ENCODE results near the gene ROCK1. TPM values are rescaled to one million over a fixed set of nuclear protein-coding genes. Genes with fewer than 3 reads are reported as not detected.

The ROCK1 gene
- total RNA-seq, 1 donor from 2014 or later = 66.2 TPM

DNA sequence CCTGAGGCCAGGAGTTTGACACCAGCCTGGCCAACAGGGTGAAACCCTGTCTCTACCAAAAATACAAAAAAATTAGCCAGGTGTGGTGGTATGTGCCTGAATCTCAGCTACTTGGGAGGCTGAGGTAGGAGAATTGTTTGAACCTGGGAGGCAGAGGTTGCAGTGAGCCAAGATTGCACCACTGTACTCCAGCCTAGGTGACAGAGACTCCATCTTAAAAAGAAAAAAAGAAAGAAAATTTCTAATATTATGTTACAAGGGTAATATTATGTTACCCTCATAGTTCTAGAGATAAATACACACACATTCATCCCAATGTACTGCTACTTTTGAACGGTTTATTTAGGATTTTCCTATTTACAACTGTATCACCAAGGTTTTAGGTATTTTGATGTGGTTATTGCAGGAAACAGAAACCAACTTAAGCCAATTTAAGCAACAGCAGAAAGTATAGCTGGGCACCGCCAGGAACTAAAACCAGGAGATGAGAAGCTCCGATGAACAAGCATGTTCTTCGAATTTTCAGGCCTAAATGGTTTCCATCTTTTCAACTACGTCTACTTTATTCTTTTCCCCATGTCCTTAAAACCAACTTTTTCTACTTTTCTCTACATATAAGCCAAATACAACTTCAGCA lies 11.8 kb upstream of the ROCK1 start:
- H3K79me2 ChIP-seq (ENCODE audit: low read depth) = no peaks in the 10 kb centered on the region
- H3K9ac ChIP-seq = no peak overlapping the region
- no peak overlapping the region for H3K27ac Mint-ChIP-seq
- H3K27me3 ChIP-seq = no peaks in the 10 kb centered on the region
- no peak for DNase-seq (ENCODE audit: low spot score)
- peaks cover 6% of the 10 kb centered on the region for H3K27me3 Mint-ChIP-seq (ENCODE audit: insufficient read depth, low read depth)
- no peak overlapping the region for H3K4me3 ChIP-seq
- H3K9me3 ChIP-seq (ENCODE audit: low read depth) = no peaks in the 10 kb centered on the region
- no peaks in the 10 kb centered on the region for H3K36me3 ChIP-seq
- H4K20me1 ChIP-seq (ENCODE audit: low read depth) = no peaks in the 10 kb centered on the region
- H3K4me1 ChIP-seq = no peaks in the 10 kb centered on the region
- H3F3A ChIP-seq (ENCODE audit: low read depth) = no peaks in the 10 kb centered on the region
- no peak overlapping the region for H3K4me2 ChIP-seq
- TF ChIP-seq, protein P1, sequence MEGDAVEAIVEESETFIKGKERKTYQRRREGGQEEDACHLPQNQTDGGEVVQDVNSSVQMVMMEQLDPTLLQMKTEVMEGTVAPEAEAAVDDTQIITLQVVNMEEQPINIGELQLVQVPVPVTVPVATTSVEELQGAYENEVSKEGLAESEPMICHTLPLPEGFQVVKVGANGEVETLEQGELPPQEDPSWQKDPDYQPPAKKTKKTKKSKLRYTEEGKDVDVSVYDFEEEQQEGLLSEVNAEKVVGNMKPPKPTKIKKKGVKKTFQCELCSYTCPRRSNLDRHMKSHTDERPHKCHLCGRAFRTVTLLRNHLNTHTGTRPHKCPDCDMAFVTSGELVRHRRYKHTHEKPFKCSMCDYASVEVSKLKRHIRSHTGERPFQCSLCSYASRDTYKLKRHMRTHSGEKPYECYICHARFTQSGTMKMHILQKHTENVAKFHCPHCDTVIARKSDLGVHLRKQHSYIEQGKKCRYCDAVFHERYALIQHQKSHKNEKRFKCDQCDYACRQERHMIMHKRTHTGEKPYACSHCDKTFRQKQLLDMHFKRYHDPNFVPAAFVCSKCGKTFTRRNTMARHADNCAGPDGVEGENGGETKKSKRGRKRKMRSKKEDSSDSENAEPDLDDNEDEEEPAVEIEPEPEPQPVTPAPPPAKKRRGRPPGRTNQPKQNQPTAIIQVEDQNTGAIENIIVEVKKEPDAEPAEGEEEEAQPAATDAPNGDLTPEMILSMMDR (IDR thresholded peaks at IDR 0.05) = no peak
- TF ChIP-seq EZH2phosphoT487 (IDR thresholded peaks at IDR 0.05) (no peak), EZH2 (IDR thresholded peaks at IDR 0.05) (no peak)
- no peak overlapping the region for H3K4me3 Mint-ChIP-seq
- H2AFZ ChIP-seq (replicated peaks) = no peak overlapping the region
- H3K27ac ChIP-seq = no peak overlapping the region
- H3K9me3 Mint-ChIP-seq = no peaks in the 10 kb centered on the region
- H3K36me3 Mint-ChIP-seq = no peaks in the 10 kb centered on the region
- H3K4me1 Mint-ChIP-seq = no peaks in the 10 kb centered on the region

DNA sequence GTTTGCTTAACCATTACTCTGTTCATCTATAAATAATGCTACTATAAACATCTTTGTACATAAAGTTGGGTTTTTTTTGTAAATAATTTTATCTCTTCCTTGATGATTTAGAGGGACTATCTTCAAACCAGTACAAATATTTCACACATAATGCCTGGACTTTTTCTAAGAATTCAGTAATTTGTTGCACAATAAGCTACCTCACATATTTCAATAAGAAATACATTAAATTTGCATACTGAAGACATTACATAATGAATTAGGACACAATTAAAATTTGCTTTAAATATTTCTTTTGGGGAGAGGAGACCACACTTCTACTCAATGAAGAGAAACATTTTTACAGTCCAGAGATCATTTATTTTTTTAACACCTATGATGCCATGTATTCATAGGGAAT lies 7.2 kb upstream of the ROCK1 start:
- TF ChIP-seq EZH2 (IDR thresholded peaks at IDR 0.05) = no peak
- TF ChIP-seq, protein P1 (IDR thresholded peaks at IDR 0.05) = no peak
- no peak for TF ChIP-seq EZH2phosphoT487 (IDR thresholded peaks at IDR 0.05)
- no peak overlapping the region for H3K4me3 ChIP-seq
- H3F3A ChIP-seq (ENCODE audit: low read depth) = no peaks in the 10 kb centered on the region
- H3K9me3 ChIP-seq (ENCODE audit: low read depth) = no peaks in the 10 kb centered on the region
- H3K4me2 ChIP-seq = no peak overlapping the region
- H3K27me3 ChIP-seq = peaks cover 2% of the 10 kb centered on the region
- no peak overlapping the region for H3K27ac ChIP-seq
- no peaks in the 10 kb centered on the region for H3K36me3 Mint-ChIP-seq
- H3K9me3 Mint-ChIP-seq = no peaks in the 10 kb centered on the region
- no peaks in the 10 kb centered on the region for H3K79me2 ChIP-seq (ENCODE audit: low read depth)
- H3K9ac ChIP-seq = no peak overlapping the region
- peaks cover 9% of the 10 kb centered on the region for H3K27me3 Mint-ChIP-seq (ENCODE audit: insufficient read depth, low read depth)
- no peaks in the 10 kb centered on the region for H4K20me1 ChIP-seq (ENCODE audit: low read depth)
- H3K4me1 ChIP-seq = no peaks in the 10 kb centered on the region
- no peak overlapping the region for H3K4me3 Mint-ChIP-seq
- H3K4me1 Mint-ChIP-seq = no peaks in the 10 kb centered on the region
- no peak overlapping the region for H2AFZ ChIP-seq (replicated peaks)
- H3K27ac Mint-ChIP-seq = no peak overlapping the region
- H3K36me3 ChIP-seq = no peaks in the 10 kb centered on the region
- no peak for DNase-seq (ENCODE audit: low spot score)

DNA sequence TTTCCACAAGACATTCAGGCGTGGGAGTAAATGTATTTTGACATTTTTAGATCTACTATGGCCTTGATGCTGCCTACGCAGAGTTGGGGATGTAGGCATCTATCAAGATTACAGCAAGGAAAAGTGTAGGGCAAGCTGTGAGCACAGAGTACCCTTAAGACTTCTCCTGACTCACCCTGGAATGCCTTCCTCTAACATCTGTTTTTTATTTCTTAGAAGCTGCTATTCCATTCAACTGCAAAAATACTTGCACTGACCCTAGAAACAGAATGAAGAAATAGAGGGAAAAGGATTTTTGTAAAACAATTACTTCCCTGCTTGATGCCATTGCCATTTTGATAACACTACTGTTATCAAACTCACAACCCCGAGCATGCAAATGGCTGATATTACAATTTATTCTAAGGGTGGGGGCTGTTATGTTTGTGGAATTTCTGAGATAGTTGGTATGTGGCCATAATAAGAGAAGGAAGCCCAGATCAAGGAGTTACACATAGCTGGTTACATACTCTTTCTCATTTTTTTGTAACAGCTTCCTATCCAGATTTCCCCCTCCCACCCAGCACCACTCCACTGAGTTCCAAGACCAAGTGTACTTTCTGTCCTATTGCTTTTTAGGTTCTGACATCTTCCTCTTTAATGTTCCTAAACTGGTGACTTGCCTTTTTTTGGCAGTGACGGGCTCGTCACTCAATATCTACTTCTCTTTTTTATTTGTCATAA lies 6.0 kb upstream of the ROCK1 start:
- Histone ChIP-seq H3K4me1 (peaks cover 1% of the 10 kb centered on the region), H3F3A (ENCODE audit: low read depth) (peaks cover under 1% of the 10 kb centered on the region), H3K27me3 (peaks cover 14% of the 10 kb centered on the region), H3K4me3 (no peak overlapping the region), H4K20me1 (ENCODE audit: low read depth) (no peaks in the 10 kb centered on the region), H3K4me2 (no peak overlapping the region), H3K27ac (no peak overlapping the region), H3K36me3 (no peaks in the 10 kb centered on the region), H2AFZ (replicated peaks) (no peak overlapping the region), H3K79me2 (ENCODE audit: low read depth) (no peaks in the 10 kb centered on the region), H3K9me3 (ENCODE audit: low read depth) (no peaks in the 10 kb centered on the region), H3K9ac (no peak overlapping the region)
- Mint-ChIP-seq H3K27me3 (ENCODE audit: insufficient read depth, low read depth) (peaks cover 8% of the 10 kb centered on the region), H3K4me3 (no peak overlapping the region), H3K27ac (no peak overlapping the region), H3K9me3 (no peaks in the 10 kb centered on the region), H3K36me3 (no peaks in the 10 kb centered on the region), H3K4me1 (no peaks in the 10 kb centered on the region)
- no peak for DNase-seq (ENCODE audit: low spot score)
- no peak for TF ChIP-seq EZH2phosphoT487 (IDR thresholded peaks at IDR 0.05)
- TF ChIP-seq, protein P1 (IDR thresholded peaks at IDR 0.05) = no peak
- no peak for TF ChIP-seq EZH2 (IDR thresholded peaks at IDR 0.05)
